Tibial nerve (tissue), 4 donors: ENCODE measurements around the gene PEX14.

Experiments used
- EP300 ChIP-seq, 2 donors: sonication (generic); formaldehyde crosslinking; IDR thresholded peaks; one replicate each; pipeline ENCODE4 v1.6.1; 2017; ENCODE audit warnings: antibody characterized with exemption in 2 of 2, mild to moderate bottlenecking in 1 of 2
- POLR2A ChIP-seq, 2 donors: fragments of 450-650 bp; IDR thresholded peaks; one replicate each; pipeline ENCODE4 v1.6.1; 2017; ENCODE audit warnings: antibody characterized with exemption in 2 of 2, mild to moderate bottlenecking in 2 of 2, moderate library complexity in 2 of 2
- TF ChIP-seq, protein P1 (sequence below), 5 experiments: fragments of 200-600 bp in 3 of 5; fragments of 450-650 bp in 2 of 5; sonication (generic) in 3 of 5; IDR thresholded peaks; one replicate each; pipeline ENCODE4 v1.5.1; 2016 to 2019; ENCODE audit warnings: antibody characterized with exemption in 5 of 5, mild to moderate bottlenecking in 3 of 5, moderate library complexity in 2 of 5

DNA sequence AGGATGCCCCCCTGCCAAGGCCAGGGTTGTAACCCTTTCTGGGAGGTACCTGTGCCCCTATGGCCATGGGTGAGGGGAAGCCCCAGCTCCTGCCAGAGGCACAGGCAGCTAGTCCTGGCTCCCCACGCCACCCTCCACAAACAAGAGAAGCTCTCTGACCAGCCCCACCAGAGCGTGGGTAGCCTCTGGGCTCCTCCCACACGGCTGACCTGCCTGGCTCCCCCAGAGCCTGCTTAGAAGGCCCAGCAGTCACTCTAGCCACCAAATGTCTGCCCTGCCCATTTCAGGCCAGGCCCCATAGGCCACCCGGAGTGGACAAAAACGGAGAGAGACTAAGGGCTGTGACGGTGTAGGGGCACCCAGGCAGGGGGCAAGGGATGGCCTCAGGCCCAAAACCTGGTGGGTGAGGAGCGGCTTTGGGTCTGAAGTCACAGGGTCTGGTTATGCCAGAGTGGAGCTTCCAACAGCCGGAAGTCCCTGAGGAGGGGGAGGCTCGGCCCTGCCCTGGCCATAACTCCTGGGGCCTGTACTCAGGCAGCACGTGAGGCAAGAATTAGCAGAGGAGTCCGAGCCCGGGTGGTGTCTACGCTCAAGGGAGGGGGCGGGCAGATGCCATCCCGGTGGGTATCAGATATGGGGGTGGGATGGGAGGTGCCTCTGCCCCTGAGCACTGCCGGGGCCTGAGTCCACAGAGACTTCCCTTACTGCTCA, 166.2 kb downstream of the PEX14 start:
- TF ChIP-seq, protein P1, sequence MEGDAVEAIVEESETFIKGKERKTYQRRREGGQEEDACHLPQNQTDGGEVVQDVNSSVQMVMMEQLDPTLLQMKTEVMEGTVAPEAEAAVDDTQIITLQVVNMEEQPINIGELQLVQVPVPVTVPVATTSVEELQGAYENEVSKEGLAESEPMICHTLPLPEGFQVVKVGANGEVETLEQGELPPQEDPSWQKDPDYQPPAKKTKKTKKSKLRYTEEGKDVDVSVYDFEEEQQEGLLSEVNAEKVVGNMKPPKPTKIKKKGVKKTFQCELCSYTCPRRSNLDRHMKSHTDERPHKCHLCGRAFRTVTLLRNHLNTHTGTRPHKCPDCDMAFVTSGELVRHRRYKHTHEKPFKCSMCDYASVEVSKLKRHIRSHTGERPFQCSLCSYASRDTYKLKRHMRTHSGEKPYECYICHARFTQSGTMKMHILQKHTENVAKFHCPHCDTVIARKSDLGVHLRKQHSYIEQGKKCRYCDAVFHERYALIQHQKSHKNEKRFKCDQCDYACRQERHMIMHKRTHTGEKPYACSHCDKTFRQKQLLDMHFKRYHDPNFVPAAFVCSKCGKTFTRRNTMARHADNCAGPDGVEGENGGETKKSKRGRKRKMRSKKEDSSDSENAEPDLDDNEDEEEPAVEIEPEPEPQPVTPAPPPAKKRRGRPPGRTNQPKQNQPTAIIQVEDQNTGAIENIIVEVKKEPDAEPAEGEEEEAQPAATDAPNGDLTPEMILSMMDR (IDR thresholded peaks at IDR 0.05) = no peak
- TF ChIP-seq POLR2A (IDR thresholded peaks at IDR 0.05) = no peak
- TF ChIP-seq EP300 (IDR thresholded peaks at IDR 0.05) = no peak
